H1 (cell line): ENCODE data around the gene MYO16. TPM values are rescaled to one million over a fixed set of nuclear protein-coding genes. Genes with fewer than 3 reads are reported as not detected.

Experiments used
- CTCF ChIA-PET: fragments of 300-600 bp; sonication (Branson Sonifier 250); formaldehyde crosslinking; loops from one replicate; lab custom pipeline; 2021; ENCODE audit not compliant: partially characterized antibody; lab: Charles Lee
- POLR2A ChIA-PET: fragments of 300-600 bp; sonication (Branson Sonifier 250); formaldehyde crosslinking; loops from one replicate; lab custom pipeline; 2021; ENCODE audit warnings: inconsistent platforms; ENCODE audit not compliant: partially characterized antibody; lab: Charles Lee
- DNase-seq, 2 experiments: peaks; one replicate each; pipeline versions ENCODE4 v3.0.0 to v3.0.0-alpha.2; 2010 to 2022; ENCODE audit warnings: low spot score in 2 of 2, low read depth in 1 of 2, mixed read lengths in 1 of 2
- FAIRE-seq: peaks from 2 replicates; lab custom pipeline; 2011; peaks lifted over from hg19 to GRCh38; lab: Jason Lieb, UNC
- H2AFZ ChIP-seq: 2 replicates; pipeline ENCODE4 v1.8.1; 2012; ENCODE audit warnings: low read length, inconsistent platforms
- H2AK5ac ChIP-seq: 2 replicates; pipeline ENCODE4 v1.6.1; 2013; ENCODE audit warnings: low read depth, low read length
- H2BK120ac ChIP-seq: replicated peaks from 2 replicates; pipeline ENCODE3; 2013; ENCODE audit warnings: low read depth, low read length, inconsistent platforms
- H2BK12ac ChIP-seq: 2 replicates; pipeline ENCODE4 v1.6.1; 2013; ENCODE audit warnings: low read depth, low read length
- H2BK15ac ChIP-seq: 2 replicates; pipeline ENCODE4 v1.6.1; 2013; ENCODE audit warnings: low read length
- H2BK20ac ChIP-seq: 2 replicates; pipeline ENCODE4 v1.6.1; 2013; ENCODE audit warnings: low read length
- H2BK5ac ChIP-seq: 2 replicates; pipeline ENCODE4 v1.6.1; 2013; ENCODE audit warnings: low read depth, low read length
- H3K14ac ChIP-seq: 2 replicates; pipeline ENCODE4 v1.6.1; 2013; ENCODE audit warnings: inconsistent platforms; ENCODE audit not compliant: insufficient read length
- H3K18ac ChIP-seq: 2 replicates; pipeline ENCODE4 v1.6.1; 2013; ENCODE audit warnings: low read length; ENCODE audit errors: extremely low read depth
- H3K23ac ChIP-seq: 2 replicates; pipeline ENCODE4 v1.6.1; 2013; ENCODE audit warnings: inconsistent platforms; ENCODE audit not compliant: insufficient read length
- H3K23me2 ChIP-seq: 2 replicates; pipeline ENCODE4 v1.6.1; 2013; ENCODE audit warnings: low read depth, low read length
- H3K27ac ChIP-seq: 2 replicates; pipeline ENCODE4 v1.6.1; 2011; ENCODE audit warnings: low read depth, low read length, inconsistent platforms
- H3K27me3 ChIP-seq, 4 experiments: replicated peaks in 1 of 4; 1 replicate in 1 of 4; 2 replicates in 3 of 4; pipeline versions ENCODE4 v1.6.1 to v1.8.1; 2011 to 2013; ENCODE audit warnings: low read length in 3 of 4, mild to moderate bottlenecking in 3 of 4, inconsistent platforms in 2 of 4, mixed read lengths in 2 of 4, moderate library complexity in 1 of 4; ENCODE audit not compliant: control insufficient read depth in 3 of 4, insufficient read depth in 3 of 4; ENCODE audit errors: extremely low read depth in 1 of 4
- H3K36me3 ChIP-seq, 4 experiments: 2 replicates each; pipeline versions ENCODE4 v1.6.1 to v1.8.1; 2011 to 2013; ENCODE audit warnings: mild to moderate bottlenecking in 4 of 4, low read length in 3 of 4, moderate library complexity in 2 of 4, control low read depth in 1 of 4, inconsistent platforms in 1 of 4; ENCODE audit not compliant: insufficient read depth in 4 of 4, control insufficient read depth in 2 of 4
- H3K4ac ChIP-seq: replicated peaks from 2 replicates; pipeline ENCODE3; 2013; ENCODE audit warnings: low read length, low read depth, mixed read lengths, inconsistent platforms; ENCODE audit not compliant: insufficient read length
- H3K4me1 ChIP-seq, 4 experiments: replicated peaks in 1 of 4; 1 replicate in 1 of 4; 2 replicates in 3 of 4; pipeline versions ENCODE4 v1.6.1 to v1.8.1; 2011 to 2013; ENCODE audit warnings: low read length in 3 of 4, inconsistent platforms in 2 of 4, mixed read lengths in 1 of 4; ENCODE audit not compliant: insufficient read depth in 4 of 4, control insufficient read depth in 3 of 4
- H3K4me2 ChIP-seq, 2 experiments: 2 replicates each; pipeline versions ENCODE4 v1.6.1 to v1.8.1; 2011 to 2013; ENCODE audit warnings: low read depth in 2 of 2, low read length in 2 of 2, control low read depth in 1 of 2, inconsistent platforms in 1 of 2, mild to moderate bottlenecking in 1 of 2; ENCODE audit not compliant: insufficient read depth in 1 of 2
- H3K4me3 ChIP-seq, 4 experiments: fragments of 200-600, 300-600 bp in 1 of 4; sonication (generic), shearing (Covaris generic), sonication (Bioruptor Twin) in 1 of 4; 2 replicates each; pipeline versions ENCODE4 v1.5.1 to v1.8.1; 2011 to 2016; ENCODE audit warnings: low read length in 4 of 4, low read depth in 3 of 4, control low read depth in 2 of 4, inconsistent platforms in 2 of 4, mild to moderate bottlenecking in 2 of 4, mixed read lengths in 1 of 4, moderate library complexity in 1 of 4; ENCODE audit not compliant: insufficient read depth in 2 of 4; ENCODE audit errors: extremely low read depth in 1 of 4
- H3K56ac ChIP-seq: replicated peaks from 2 replicates; pipeline ENCODE3; 2013; ENCODE audit warnings: low read depth, mild to moderate bottlenecking, mixed read lengths, low read length, inconsistent platforms; ENCODE audit not compliant: insufficient read length
- H3K79me1 ChIP-seq: 2 replicates; pipeline ENCODE4 v1.6.1; 2013; ENCODE audit warnings: low read depth, low read length, control low read depth
- H3K79me2 ChIP-seq, 2 experiments: 2 replicates each; pipeline versions ENCODE4 v1.6.1 to v1.8.1; 2012 to 2013; ENCODE audit warnings: low read length in 2 of 2, mild to moderate bottlenecking in 2 of 2, inconsistent platforms in 1 of 2; ENCODE audit not compliant: insufficient read depth in 2 of 2, control insufficient read depth in 1 of 2
- H3K9ac ChIP-seq, 4 experiments: replicated peaks in 1 of 4; 1 replicate in 1 of 4; 2 replicates in 3 of 4; pipeline versions ENCODE4 v1.6.1 to v1.8.1; 2011 to 2013; ENCODE audit warnings: low read depth in 3 of 4, low read length in 3 of 4, control low read depth in 2 of 4, mild to moderate bottlenecking in 2 of 4, moderate library complexity in 2 of 4, inconsistent platforms in 1 of 4; ENCODE audit errors: extremely low read depth in 1 of 4
- H3K9me3 ChIP-seq, 2 experiments: 2 replicates each; pipeline versions ENCODE4 v1.6.1 to v1.8.1; 2012 to 2013; ENCODE audit warnings: mild to moderate bottlenecking in 2 of 2, moderate library complexity in 2 of 2, control low read depth in 1 of 2, inconsistent platforms in 1 of 2, low read depth in 1 of 2, low read length in 1 of 2, mixed read lengths in 1 of 2; ENCODE audit not compliant: insufficient read depth in 2 of 2
- H4K20me1 ChIP-seq, 2 experiments: replicated peaks in 1 of 2; 2 replicates each; pipeline versions ENCODE3 to v1.8.1; 2011 to 2013; ENCODE audit warnings: inconsistent platforms in 2 of 2, low read length in 2 of 2, mild to moderate bottlenecking in 1 of 2; ENCODE audit not compliant: insufficient read depth in 2 of 2, control insufficient read depth in 1 of 2
- H4K5ac ChIP-seq: 2 replicates; pipeline ENCODE4 v1.6.1; 2013; ENCODE audit warnings: low read length, low read depth, mixed read lengths, inconsistent platforms; ENCODE audit not compliant: insufficient read length
- H4K8ac ChIP-seq: 2 replicates; pipeline ENCODE4 v1.8.0; 2013; ENCODE audit warnings: mild to moderate bottlenecking, moderate library complexity, low read length, inconsistent platforms; ENCODE audit not compliant: insufficient read depth; ENCODE audit errors: extremely low read depth
- H4K91ac ChIP-seq: replicated peaks from 2 replicates; pipeline ENCODE3; 2013; ENCODE audit warnings: low read length, mixed read lengths, inconsistent platforms; ENCODE audit not compliant: insufficient read length
- BCL11A ChIP-seq, 2 experiments: IDR thresholded peaks; one replicate each; pipeline ENCODE4 v1.6.1; 2011; ENCODE audit warnings: low read depth in 2 of 2, low read length in 2 of 2, mild to moderate bottlenecking in 2 of 2
- BRCA1 ChIP-seq: IDR thresholded peaks from 2 replicates; pipeline ENCODE4 v1.6.1; 2012; ENCODE audit warnings: low read depth, low read length, improper control_type of control experiment
- CHD2 ChIP-seq: IDR thresholded peaks from 2 replicates; pipeline ENCODE4 v1.6.1; 2012; ENCODE audit warnings: low read length, improper control_type of control experiment
- CREB1 ChIP-seq: IDR thresholded peaks from 2 replicates; pipeline ENCODE4 v1.6.1; 2012; ENCODE audit warnings: inconsistent platforms
- FOSL1 ChIP-seq: IDR thresholded peaks from 2 replicates; pipeline ENCODE4 v1.6.1; 2011; ENCODE audit warnings: mild to moderate bottlenecking, low read depth, low read length, moderate library complexity; ENCODE audit not compliant: insufficient read depth
- PHF8 ChIP-seq: fragments of 200-600 bp; sonication (generic); conservative IDR thresholded peaks from 2 replicates; pipeline ENCODE4 v1.7.1; 2012; ENCODE audit warnings: low read depth, mild to moderate bottlenecking, inconsistent platforms, low read length, moderate library complexity
- RBBP5 ChIP-seq: IDR thresholded peaks from 2 replicates; pipeline ENCODE4 v1.7.1; 2012; ENCODE audit warnings: low read depth, mild to moderate bottlenecking, inconsistent platforms, low read length, moderate library complexity, borderline replicate concordance
- RXRA ChIP-seq: IDR thresholded peaks from 2 replicates; pipeline ENCODE4 v1.6.1; 2011; ENCODE audit warnings: low read depth, mild to moderate bottlenecking, low read length, moderate library complexity; ENCODE audit not compliant: insufficient read depth
- SAP30 ChIP-seq: fragments of 300-600 bp; sonication (generic); IDR thresholded peaks from 2 replicates; pipeline ENCODE4 v1.7.1; 2012; ENCODE audit warnings: low read length, moderate library complexity, mild to moderate bottlenecking, inconsistent platforms; ENCODE audit not compliant: insufficient read depth, insufficient replicate concordance
- SP1 ChIP-seq: IDR thresholded peaks from 2 replicates; pipeline ENCODE4 v1.6.1; 2011; ENCODE audit warnings: low read depth, low read length
- TAF1 ChIP-seq: IDR thresholded peaks from 2 replicates; pipeline ENCODE4 v1.6.1; 2011; ENCODE audit warnings: mild to moderate bottlenecking, low read depth, low read length
- TCF12 ChIP-seq: IDR thresholded peaks from 2 replicates; pipeline ENCODE4 v1.6.1; 2011; ENCODE audit warnings: low read depth, mild to moderate bottlenecking, low read length
- YY1 ChIP-seq: IDR thresholded peaks from 2 replicates; pipeline ENCODE4 v1.6.1; 2011; ENCODE audit warnings: low read depth, mild to moderate bottlenecking, low read length
- WGBS, 2 experiments: shearing (Covaris generic) in 1 of 2; methylation state at CpG; one replicate each; pipeline versions ENCODE4 v1.1.6 to v1.1.7; 2013 to 2015; ENCODE audit warnings: low lambda C conversion rate in 2 of 2, mixed read lengths in 2 of 2, inconsistent platforms in 1 of 2, low coverage in 1 of 2, missing lambda C conversion rate in 1 of 2; ENCODE audit not compliant: insufficient replicate concordance in 2 of 2, insufficient coverage in 1 of 2, insufficient read length in 1 of 2; ENCODE audit errors: extremely low coverage in 1 of 2, missing lambda C conversion rate in 1 of 2; 5-methylcytosine and 5-hydroxymethylcytosine counted together
- polyA plus RNA-seq, 7 experiments: library from polyadenylated mRNA; depleted of rRNA in 3 of 7; stranded (reverse) in 5 of 7; unstranded in 2 of 7; fragments of >200 nt in 5 of 7; fragments of 200-250 nt in 2 of 7; gene quantifications; 1 replicate in 5 of 7; 2 replicates in 1 of 7; 4 replicates in 1 of 7; pipeline versions ENCODE4 v1.2.1 to v1.2.3, GENCODE V29; 2011 to 2013; ENCODE audit warnings: missing spikeins in 2 of 7, mixed read lengths in 2 of 7
- total RNA-seq: library from RNA; stranded (reverse); fragmentation: NEBNext Ultra II Directional; extraction: Animal tissue kit (Norgen Biotek cat#: 25700); gene quantifications from 2 replicates; pipeline ENCODE4 v1.2.1, GENCODE V29; 2021
- TF ChIP-seq, protein P1 (sequence below): IDR thresholded peaks from 2 replicates; pipeline ENCODE4 v1.6.1; 2011; ENCODE audit warnings: low read depth, mild to moderate bottlenecking, low read length; ENCODE audit not compliant: insufficient read depth

MYO16 gene
- total and polyA plus RNA-seq, 2 of the 8 experiments (the other 6 are each of a cell fraction or from before 2014, with no cell fraction given), result 0.02 to 0.22 TPM

DNA sequence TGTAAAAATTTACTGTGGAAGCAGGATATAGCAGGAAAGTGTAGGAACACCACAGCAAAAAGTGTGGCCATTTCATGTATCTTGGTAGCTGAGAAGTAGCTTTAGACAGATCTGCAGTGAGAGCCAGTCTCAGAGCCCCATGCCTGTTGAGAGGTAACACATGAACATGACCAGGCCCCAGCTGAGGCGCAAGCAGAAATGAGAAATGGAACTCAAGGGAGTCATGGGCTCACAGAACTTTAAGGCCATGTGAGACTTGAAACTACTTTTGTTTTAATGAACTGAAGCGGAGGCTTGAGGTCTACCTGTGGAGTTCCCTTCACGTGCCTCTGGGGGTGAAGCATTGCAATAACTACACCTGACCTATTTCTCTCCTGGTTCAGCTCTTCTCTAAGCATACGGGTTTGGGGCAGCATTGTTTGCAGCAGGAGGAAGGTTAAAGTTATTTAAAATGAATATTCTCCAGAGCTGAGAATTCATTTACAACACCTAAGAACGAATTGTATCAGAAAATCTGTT is 3.3 kb downstream of the MYO16 start:
- H3K36me3 ChIP-seq, result no peaks in the 10 kb centered on the region
- no peak for FAIRE-seq
- H2AK5ac ChIP-seq, result no peak overlapping the region
- no peak overlapping the region for H3K18ac ChIP-seq
- H2BK15ac ChIP-seq, result no peak overlapping the region
- H4K20me1 ChIP-seq, result no peaks in the 10 kb centered on the region
- H2BK5ac ChIP-seq, result no peak overlapping the region
- H3K56ac ChIP-seq, result no peak overlapping the region
- H2AFZ ChIP-seq, result no peak overlapping the region
- H3K9me3 ChIP-seq, result no peaks in the 10 kb centered on the region
- 80% methylated on average over 5 of the region's 5 CpGs; no CpG with 5 or more reads in 1 of the 2 experiments for WGBS, 2 experiments
- no peak overlapping the region for H2BK120ac ChIP-seq
- H3K79me2 ChIP-seq, result no peaks in the 10 kb centered on the region
- H4K5ac ChIP-seq, result no peak overlapping the region
- no peaks in the 10 kb centered on the region for H3K27me3 ChIP-seq
- CTCF ChIA-PET, result interaction anchor here (1.1 kb wide), 1 partner anchor 9 kb away, joined by 3 read pairs; no protein-coding TSS in a partner anchor
- H4K91ac ChIP-seq, result no peak overlapping the region
- H3K14ac ChIP-seq, result no peak overlapping the region
- H2BK20ac ChIP-seq, result no peak overlapping the region
- H3K27ac ChIP-seq, result no peak overlapping the region
- POLR2A ChIA-PET, result no interaction called here
- DNase-seq, result no peak
- H3K23me2 ChIP-seq, result no peaks in the 10 kb centered on the region
- H3K79me1 ChIP-seq, result no peaks in the 10 kb centered on the region
- H3K4ac ChIP-seq, result no peak overlapping the region
- H3K4me2 ChIP-seq, result no peak overlapping the region
- H3K4me3 ChIP-seq, result no peak overlapping the region
- no peaks in the 10 kb centered on the region; a peak in 2 of 7 replicates for H3K4me1 ChIP-seq
- no peak overlapping the region for H3K9ac ChIP-seq
- no peak overlapping the region for H2BK12ac ChIP-seq
- H3K23ac ChIP-seq, result no peak overlapping the region
- no peak overlapping the region for H4K8ac ChIP-seq
- TF ChIP-seq BCL11A (IDR thresholded peaks at IDR 0.05; ENCODE audit: low read depth in 2 of 2, low read length in 2 of 2), result no peak
- no peak for TF ChIP-seq RXRA
- no peak for TF ChIP-seq TAF1
- TF ChIP-seq FOSL1, result no peak
- TF ChIP-seq TCF12, result no peak
- no peak for TF ChIP-seq PHF8
- no peak for TF ChIP-seq BRCA1
- TF ChIP-seq SP1, result no peak
- no peak for TF ChIP-seq RBBP5
- no peak for TF ChIP-seq CREB1
- TF ChIP-seq CHD2, result no peak
- TF ChIP-seq, protein P1, sequence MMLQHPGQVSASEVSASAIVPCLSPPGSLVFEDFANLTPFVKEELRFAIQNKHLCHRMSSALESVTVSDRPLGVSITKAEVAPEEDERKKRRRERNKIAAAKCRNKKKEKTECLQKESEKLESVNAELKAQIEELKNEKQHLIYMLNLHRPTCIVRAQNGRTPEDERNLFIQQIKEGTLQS, result no peak
- TF ChIP-seq YY1, result no peak
- TF ChIP-seq SAP30, result no peak
